ENCODE measurements around the gene LARP7. TPM values are rescaled to one million over a fixed set of nuclear protein-coding genes. Genes with fewer than 3 reads are reported as not detected.
A peak's percentile ranks its signal among the peaks of the same experiment; 100 is the strongest.
"Not testable (repeated sequence)": the region's sequence is repeated elsewhere in the genome, so short reads cannot be mapped to it uniquely, and the experiment has no call there.

Gene LARP7
- total and polyA plus RNA-seq, 9 donors: 44.7 to 65.5 (median 56.3) TPM

GRCh38 chr4:112626228-112626627 is 10.7 kb upstream of the LARP7 start:
- no peaks in the 10 kb centered on the region for H3K9me3 ChIP-seq (replicated peaks; ENCODE audit: control insufficient read depth, low read depth, low read length)
- H3K27ac ChIP-seq (ENCODE audit: low read length): no peak overlapping the region
- WGBS (ENCODE audit: insufficient coverage): 80% methylated on average over 1 of the region's 4 CpGs
- H3K4me1 ChIP-seq (ENCODE audit: control insufficient read depth, insufficient read depth, low read length): no peaks in the 10 kb centered on the region
- DNase-seq: no peak
- H3K27me3 ChIP-seq (ENCODE audit: control insufficient read depth, insufficient read depth, low read length): no peaks in the 10 kb centered on the region
- H3K36me3 ChIP-seq (ENCODE audit: control insufficient read depth, insufficient read depth, low read length): peaks cover 4% of the 10 kb centered on the region
- H3K4me3 ChIP-seq (ENCODE audit: low read length): no peak overlapping the region

DNA sequence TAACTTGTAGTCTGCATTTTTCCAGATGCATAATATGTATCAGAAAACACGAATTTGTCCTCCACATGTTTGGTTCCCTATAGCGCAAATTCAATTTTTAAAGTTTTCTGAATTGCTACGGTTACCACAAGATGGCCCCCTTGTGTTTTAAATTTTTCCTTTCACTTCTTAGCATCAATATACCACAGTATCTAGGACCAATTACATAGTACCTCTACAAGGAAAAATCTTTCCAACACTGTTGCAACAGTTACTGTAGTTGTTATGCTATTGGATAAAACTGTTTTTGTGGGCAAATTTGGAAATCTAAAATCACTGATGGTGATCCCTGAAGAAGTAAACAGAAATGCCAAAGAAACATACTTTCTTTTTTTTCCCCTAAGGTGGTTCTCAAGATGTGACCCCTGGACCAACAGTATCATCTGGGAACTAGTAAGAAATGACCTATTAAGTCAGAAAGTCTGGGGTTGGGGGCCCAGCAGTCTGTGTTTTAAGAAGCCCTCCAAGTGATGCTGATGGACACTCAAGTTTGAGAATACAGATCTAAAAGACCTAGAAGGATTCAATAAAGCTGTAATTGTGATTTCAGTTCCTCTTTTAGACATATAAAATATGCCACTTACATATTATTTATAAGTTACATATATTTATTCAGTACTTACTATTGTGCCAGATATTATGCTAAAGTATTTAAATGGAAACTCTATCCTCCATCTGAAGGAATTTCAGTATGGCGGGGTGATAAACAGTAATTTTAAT is 3.3 kb upstream of the LARP7 start:
- Histone ChIP-seq H3K27ac (ENCODE audit: low read length) (no peak overlapping the region), H3K27me3 (ENCODE audit: control insufficient read depth, insufficient read depth, low read length) (no peaks in the 10 kb centered on the region), H3K4me1 (ENCODE audit: control insufficient read depth, insufficient read depth, low read length) (peaks cover 5% of the 10 kb centered on the region), H3K36me3 (ENCODE audit: control insufficient read depth, insufficient read depth, low read length) (peaks cover 4% of the 10 kb centered on the region), H3K9me3 (replicated peaks; ENCODE audit: control insufficient read depth, low read depth, low read length) (no peaks in the 10 kb centered on the region), H3K4me3 (ENCODE audit: low read length) (no peak overlapping the region)
- WGBS (ENCODE audit: insufficient coverage): no CpG with 5 or more reads among the region's 4 CpGs
- peak; percentile 55 for DNase-seq

DNA sequence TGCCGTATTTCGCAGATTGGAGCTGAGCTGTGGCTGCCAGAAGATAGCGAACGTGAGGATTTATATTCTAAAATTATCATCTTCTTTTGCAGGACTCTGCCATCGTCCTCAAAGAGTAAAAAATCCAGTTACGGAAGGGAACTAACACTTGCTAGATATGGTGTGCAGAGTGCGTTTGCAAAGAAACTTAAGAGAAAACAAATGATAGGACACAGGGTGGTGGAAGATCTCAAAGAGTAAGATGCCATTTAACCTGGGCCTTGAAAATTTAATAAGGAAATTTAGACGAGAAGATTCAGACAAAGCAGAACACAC is 566 bp downstream of the LARP7 start:
- DNase-seq: no peak
- Histone ChIP-seq H3K4me3 (ENCODE audit: low read length) (peak overlapping the region; percentile 80), H3K9me3 (replicated peaks; ENCODE audit: control insufficient read depth, low read depth, low read length) (no peaks in the 10 kb centered on the region), H3K36me3 (ENCODE audit: control insufficient read depth, insufficient read depth, low read length) (peaks cover 2% of the 10 kb centered on the region), H3K27ac (ENCODE audit: low read length) (peak overlapping the region; percentile 99), H3K4me1 (ENCODE audit: control insufficient read depth, insufficient read depth, low read length) (peaks cover 5% of the 10 kb centered on the region), H3K27me3 (ENCODE audit: control insufficient read depth, insufficient read depth, low read length) (no peaks in the 10 kb centered on the region)
- 0% methylated on average over 4 of the region's 8 CpGs for WGBS (ENCODE audit: insufficient coverage)

- Histone ChIP-seq H3K4me1 (ENCODE audit: control insufficient read depth, insufficient read depth, low read length) (peaks cover 5% of the 10 kb centered on the region), H3K27ac (ENCODE audit: low read length) (no peak overlapping the region), H3K4me3 (ENCODE audit: low read length) (no peak overlapping the region), H3K36me3 (ENCODE audit: control insufficient read depth, insufficient read depth, low read length) (peaks cover 17% of the 10 kb centered on the region), H3K27me3 (ENCODE audit: control insufficient read depth, insufficient read depth, low read length) (no peaks in the 10 kb centered on the region), H3K9me3 (replicated peaks; ENCODE audit: control insufficient read depth, low read depth, low read length) (no peaks in the 10 kb centered on the region)
- no CpG with 5 or more reads among the region's 2 CpGs for whole genome bisulfite sequencing (ENCODE audit: insufficient coverage)
- no peak for DNase-seq
Measured at GRCh38 chr4:112642526-112642925, 5.6 kb downstream of the LARP7 start.

DNA sequence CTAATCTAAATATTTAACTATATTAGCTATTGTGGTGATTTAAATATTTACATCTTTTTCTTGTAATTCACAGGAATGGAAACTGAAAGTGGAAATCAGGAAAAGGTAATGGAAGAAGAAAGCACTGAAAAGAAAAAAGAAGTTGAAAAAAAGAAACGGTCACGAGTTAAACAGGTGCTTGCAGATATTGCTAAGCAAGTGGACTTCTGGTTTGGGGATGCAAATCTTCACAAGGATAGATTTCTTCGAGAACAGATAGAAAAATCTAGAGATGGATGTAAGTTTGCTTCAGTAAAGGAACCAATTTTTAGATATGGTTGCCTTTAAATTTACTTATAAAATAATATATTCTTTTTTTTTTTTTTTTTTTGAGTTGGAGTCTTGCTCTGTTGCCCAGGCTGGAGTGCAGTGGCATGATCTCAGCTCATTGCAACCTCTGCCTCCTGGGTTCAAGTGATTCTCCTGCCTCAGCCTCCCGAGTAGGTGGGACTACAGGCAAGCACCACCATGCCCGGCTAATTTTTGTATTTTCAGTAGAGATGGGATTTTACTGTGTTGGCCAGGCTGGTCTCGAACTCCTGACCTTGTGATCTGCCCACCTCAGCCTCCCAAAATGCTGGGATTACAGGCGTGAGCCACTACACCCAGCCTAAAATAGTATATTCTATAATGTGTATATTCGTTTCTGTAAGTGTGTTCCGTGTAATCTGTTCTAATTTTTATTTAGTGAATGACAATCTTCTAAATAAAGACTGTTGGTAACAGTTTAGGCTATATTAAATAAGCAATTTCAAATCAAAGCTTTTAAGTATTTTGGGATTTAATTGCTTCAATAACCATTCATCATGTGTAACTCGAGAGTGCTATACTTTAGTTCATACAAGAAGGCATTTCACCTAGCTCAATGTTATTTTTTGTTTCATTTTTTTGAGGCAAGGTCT is 7.9 kb downstream of the LARP7 start:
- not testable (repeated sequence) for H3K27ac ChIP-seq (ENCODE audit: low read length); H3K9me3 ChIP-seq (replicated peaks; ENCODE audit: control insufficient read depth, low read depth, low read length); DNase-seq; H3K4me3 ChIP-seq (ENCODE audit: low read length); H3K27me3 ChIP-seq (ENCODE audit: control insufficient read depth, insufficient read depth, low read length); H3K4me1 ChIP-seq (ENCODE audit: control insufficient read depth, insufficient read depth, low read length)
- 87% methylated on average over 2 of the region's 10 CpGs for WGBS (ENCODE audit: insufficient coverage)
- peaks cover 24% of the 10 kb centered on the region for H3K36me3 ChIP-seq (ENCODE audit: control insufficient read depth, insufficient read depth, low read length)

DNA sequence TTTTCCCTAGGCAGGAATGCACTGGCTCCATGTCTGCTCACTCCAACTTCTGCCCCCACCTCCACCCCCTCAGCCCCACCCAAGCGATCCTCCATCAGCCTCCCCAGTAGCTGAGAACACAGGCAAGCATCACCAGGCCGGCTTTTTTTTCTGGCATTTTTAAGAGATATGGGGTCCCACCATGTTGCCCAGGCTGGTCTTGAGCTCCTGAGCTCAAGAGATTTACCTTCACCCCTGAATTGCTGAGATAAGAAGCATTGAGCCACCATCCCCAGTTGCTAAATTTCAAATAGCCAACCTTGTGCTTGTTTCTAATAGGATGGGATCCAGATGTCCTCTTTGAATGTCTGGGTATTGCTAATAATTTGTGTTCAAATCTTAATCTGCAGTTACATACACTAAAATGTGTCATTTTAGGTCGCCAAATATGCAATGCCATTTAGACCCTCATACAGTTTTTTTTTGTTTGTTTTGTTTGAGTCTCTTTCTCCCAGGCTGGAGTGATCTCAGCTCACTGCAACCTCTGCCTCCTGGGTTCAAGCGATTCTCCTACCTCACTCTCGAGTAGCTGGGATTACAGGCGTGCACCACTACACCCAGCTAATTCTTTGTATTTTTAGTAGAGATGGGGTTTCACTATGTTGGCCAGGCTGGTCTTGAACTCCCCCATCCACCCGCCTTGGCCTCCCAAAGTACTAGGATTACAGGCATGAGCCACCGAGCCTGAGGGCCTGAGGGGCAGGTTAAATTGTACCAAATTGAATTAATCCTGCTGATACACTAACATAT is 8.8 kb downstream of the LARP7 start:
- H3K36me3 ChIP-seq (ENCODE audit: control insufficient read depth, insufficient read depth, low read length): peaks cover 27% of the 10 kb centered on the region
- H3K4me3 ChIP-seq (ENCODE audit: low read length): no peak overlapping the region
- no peak for DNase-seq
- H3K9me3 ChIP-seq (replicated peaks; ENCODE audit: control insufficient read depth, low read depth, low read length): no peaks in the 10 kb centered on the region
- no peaks in the 10 kb centered on the region for H3K4me1 ChIP-seq (ENCODE audit: control insufficient read depth, insufficient read depth, low read length)
- WGBS (ENCODE audit: insufficient coverage): 40% methylated on average over 1 of the region's 8 CpGs
- H3K27me3 ChIP-seq (ENCODE audit: control insufficient read depth, insufficient read depth, low read length): no peaks in the 10 kb centered on the region
- H3K27ac ChIP-seq (ENCODE audit: low read length): no peak overlapping the region

DNA sequence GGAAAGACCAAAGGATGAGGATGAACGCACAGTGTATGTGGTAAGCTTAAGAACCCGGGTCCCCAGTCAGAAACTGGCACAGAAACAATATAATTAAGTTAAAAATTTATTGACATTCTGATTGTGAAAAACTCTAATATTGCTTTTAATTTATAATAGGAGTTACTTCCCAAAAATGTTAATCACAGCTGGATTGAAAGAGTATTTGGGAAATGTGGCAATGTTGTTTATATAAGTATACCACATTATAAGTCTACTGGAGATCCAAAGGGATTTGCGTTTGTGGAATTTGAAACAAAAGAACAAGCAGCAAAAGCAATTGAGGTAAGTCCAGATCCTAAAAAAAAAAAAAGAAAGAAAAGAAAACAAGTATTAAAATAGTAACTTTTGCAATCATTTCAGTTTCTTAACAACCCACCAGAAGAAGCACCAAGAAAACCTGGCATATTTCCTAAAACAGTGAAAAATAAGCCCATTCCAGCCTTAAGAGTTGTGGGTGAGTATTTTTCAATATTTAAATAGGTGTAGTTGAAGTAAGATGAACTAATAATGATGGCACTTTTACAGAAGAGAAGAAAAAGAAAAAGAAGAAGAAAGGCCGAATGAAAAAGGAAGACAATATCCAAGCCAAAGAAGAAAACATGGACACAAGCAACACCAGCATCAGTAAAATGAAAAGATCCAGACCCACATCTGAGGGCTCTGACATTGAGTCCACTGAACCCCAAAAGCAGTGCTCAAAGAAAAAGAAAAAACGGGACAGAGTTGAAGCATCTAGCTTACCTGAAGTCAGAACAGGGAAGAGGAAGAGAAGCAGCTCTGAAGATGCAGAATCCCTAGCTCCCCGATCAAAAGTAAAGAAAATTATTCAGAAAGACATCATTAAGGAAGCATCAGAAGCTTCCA is 9.9 kb downstream of the LARP7 start:
- H3K4me3 ChIP-seq (ENCODE audit: low read length): no peak overlapping the region
- WGBS (ENCODE audit: insufficient coverage): 17% methylated on average over 1 of the region's 6 CpGs
- no peaks in the 10 kb centered on the region for H3K9me3 ChIP-seq (replicated peaks; ENCODE audit: control insufficient read depth, low read depth, low read length)
- H3K27ac ChIP-seq (ENCODE audit: low read length): no peak overlapping the region
- H3K36me3 ChIP-seq (ENCODE audit: control insufficient read depth, insufficient read depth, low read length): peaks cover 27% of the 10 kb centered on the region
- H3K27me3 ChIP-seq (ENCODE audit: control insufficient read depth, insufficient read depth, low read length): no peaks in the 10 kb centered on the region
- H3K4me1 ChIP-seq (ENCODE audit: control insufficient read depth, insufficient read depth, low read length): no peaks in the 10 kb centered on the region
- no peak for DNase-seq

GRCh38 chr4:112647785-112648184 is 10.8 kb downstream of the LARP7 start:
- peaks cover 27% of the 10 kb centered on the region for H3K36me3 ChIP-seq (ENCODE audit: control insufficient read depth, insufficient read depth, low read length)

DNA sequence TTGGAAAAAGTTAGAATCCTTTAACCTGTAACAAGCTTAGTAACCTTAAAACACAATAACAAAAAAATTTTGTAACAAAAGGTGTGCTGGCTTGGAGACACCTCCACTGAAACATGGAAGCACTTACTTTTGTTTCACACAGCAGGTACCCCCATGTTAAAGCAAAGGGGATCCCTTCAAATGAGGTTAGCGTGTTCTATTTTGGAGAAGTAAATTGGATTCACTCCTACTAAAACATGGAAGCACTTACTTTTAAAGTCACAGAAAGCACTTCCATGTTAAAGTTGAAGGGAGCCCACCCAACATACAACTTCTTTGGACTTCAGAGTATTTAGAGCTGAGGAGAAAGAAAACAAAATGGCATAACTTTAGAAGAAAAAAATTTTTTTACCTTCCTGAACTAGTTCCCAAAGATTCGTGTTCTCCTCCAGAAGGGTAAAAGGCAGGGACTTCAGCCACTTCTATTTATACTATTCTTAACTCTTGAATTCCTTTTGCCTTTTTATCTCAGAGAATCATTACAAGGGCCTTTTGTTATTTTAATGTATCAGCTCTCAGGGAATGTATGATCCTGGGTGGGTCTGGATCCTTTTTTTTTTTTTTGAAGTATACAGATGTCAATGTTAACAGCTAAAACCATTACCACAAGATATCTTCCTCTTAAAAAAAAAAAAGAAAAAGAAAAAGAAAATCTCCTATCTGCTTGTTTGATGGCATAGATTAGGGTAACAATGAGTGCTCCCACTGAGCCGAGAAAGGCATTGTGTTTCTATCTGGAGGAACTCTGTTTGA is 11.5 kb downstream of the LARP7 start:
- Histone ChIP-seq H3K4me3 (ENCODE audit: low read length) (no peak overlapping the region), H3K4me1 (ENCODE audit: control insufficient read depth, insufficient read depth, low read length) (no peaks in the 10 kb centered on the region), H3K36me3 (ENCODE audit: control insufficient read depth, insufficient read depth, low read length) (peaks cover 33% of the 10 kb centered on the region), H3K9me3 (replicated peaks; ENCODE audit: control insufficient read depth, low read depth, low read length) (no peaks in the 10 kb centered on the region), H3K27ac (ENCODE audit: low read length) (no peak overlapping the region), H3K27me3 (ENCODE audit: control insufficient read depth, insufficient read depth, low read length) (no peaks in the 10 kb centered on the region)
- no peak for DNase-seq
- WGBS (ENCODE audit: insufficient coverage): no CpG with 5 or more reads among the region's 3 CpGs

More at GRCh38 chr4:112647785-112648184, 10.8 kb downstream of the LARP7 start:
- Histone ChIP-seq H3K4me3 (ENCODE audit: low read length) (no peak overlapping the region), H3K9me3 (replicated peaks; ENCODE audit: control insufficient read depth, low read depth, low read length) (no peaks in the 10 kb centered on the region), H3K4me1 (ENCODE audit: control insufficient read depth, insufficient read depth, low read length) (no peaks in the 10 kb centered on the region), H3K27ac (ENCODE audit: low read length) (no peak overlapping the region), H3K27me3 (ENCODE audit: control insufficient read depth, insufficient read depth, low read length) (no peaks in the 10 kb centered on the region)
- DNase-seq: peak; percentile 5
- WGBS (ENCODE audit: insufficient coverage): no CpG with 5 or more reads among the region's 3 CpGs

Measured in muscle of leg (tissue), 11 donors.